ENCODE measurements around the gene ANGPTL2.

- TF ChIP-seq, protein P1, sequence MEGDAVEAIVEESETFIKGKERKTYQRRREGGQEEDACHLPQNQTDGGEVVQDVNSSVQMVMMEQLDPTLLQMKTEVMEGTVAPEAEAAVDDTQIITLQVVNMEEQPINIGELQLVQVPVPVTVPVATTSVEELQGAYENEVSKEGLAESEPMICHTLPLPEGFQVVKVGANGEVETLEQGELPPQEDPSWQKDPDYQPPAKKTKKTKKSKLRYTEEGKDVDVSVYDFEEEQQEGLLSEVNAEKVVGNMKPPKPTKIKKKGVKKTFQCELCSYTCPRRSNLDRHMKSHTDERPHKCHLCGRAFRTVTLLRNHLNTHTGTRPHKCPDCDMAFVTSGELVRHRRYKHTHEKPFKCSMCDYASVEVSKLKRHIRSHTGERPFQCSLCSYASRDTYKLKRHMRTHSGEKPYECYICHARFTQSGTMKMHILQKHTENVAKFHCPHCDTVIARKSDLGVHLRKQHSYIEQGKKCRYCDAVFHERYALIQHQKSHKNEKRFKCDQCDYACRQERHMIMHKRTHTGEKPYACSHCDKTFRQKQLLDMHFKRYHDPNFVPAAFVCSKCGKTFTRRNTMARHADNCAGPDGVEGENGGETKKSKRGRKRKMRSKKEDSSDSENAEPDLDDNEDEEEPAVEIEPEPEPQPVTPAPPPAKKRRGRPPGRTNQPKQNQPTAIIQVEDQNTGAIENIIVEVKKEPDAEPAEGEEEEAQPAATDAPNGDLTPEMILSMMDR (IDR thresholded peaks at IDR 0.05) = peak in 2 of 3 experiments; percentile 18 to 47
- TF ChIP-seq POLR2A (IDR thresholded peaks at IDR 0.05) = no peak
These were observed 73.4 kb downstream of the ANGPTL2 start for GRCh38 chr9:127049044-127049443.

Measured in vagina (tissue), 2 donors.